ENCODE data around the gene MZF1. TPM values are rescaled to one million over a fixed set of nuclear protein-coding genes. Genes with fewer than 3 reads are reported as not detected.

Gene MZF1
- total and polyA plus RNA-seq, 2 experiments from 2014 or later, result 10.2 to 21.8 TPM

- no peak for DNase-seq (ENCODE audit: low spot score)
- Histone ChIP-seq H3F3A (replicated peaks; ENCODE audit: low read depth) (peaks cover 90% of the 10 kb centered on the region), H2AFZ (no peak overlapping the region), H4K20me1 (replicated peaks; ENCODE audit: insufficient read depth) (peaks cover 37% of the 10 kb centered on the region), H3K9me2 (ENCODE audit: insufficient read depth) (no peaks in the 10 kb centered on the region), H3K36me3 (ENCODE audit: insufficient read depth) (peaks cover 51% of the 10 kb centered on the region), H3K4me1 (ENCODE audit: insufficient read depth) (peaks cover 24% of the 10 kb centered on the region), H3K4me2 (no peak overlapping the region), H3K27ac (ENCODE audit: low read depth) (no peak overlapping the region), H3K27me3 (ENCODE audit: insufficient read depth) (no peaks in the 10 kb centered on the region), H3K4me3 (no peak overlapping the region), H3K79me2 (replicated peaks; ENCODE audit: insufficient read depth) (peaks cover 28% of the 10 kb centered on the region)
- ATAC-seq, result no peak
- Mint-ChIP-seq H3K4me1 (peaks cover 39% of the 10 kb centered on the region), H3K27me3 (ENCODE audit: insufficient read depth, low read depth, poor library complexity) (peaks cover 35% of the 10 kb centered on the region), H3K36me3 (ENCODE audit: low read depth) (peaks cover 90% of the 10 kb centered on the region), H3K9me3 (peaks cover 8% of the 10 kb centered on the region), H3K27ac (no peak overlapping the region), H3K4me3 (no peak overlapping the region; the same call in 2 of the 3 replicates)
- TF ChIP-seq ZNF331 (CRISPR knock-in tag; IDR thresholded peaks at IDR 0.05; ENCODE audit: low read depth) (no peak), ZNF114 (CRISPR knock-in tag; IDR thresholded peaks at IDR 0.05) (no peak), JUNB (IDR thresholded peaks at IDR 0.05; ENCODE audit: unreplicated experiment) (no peak), POLR2AphosphoS5 (IDR thresholded peaks at IDR 0.05; ENCODE audit: low read depth) (no peak), ZNF462 (CRISPR knock-in tag; IDR thresholded peaks at IDR 0.05) (no peak), NANOG (IDR thresholded peaks at IDR 0.05; ENCODE audit: borderline replicate concordance) (no peak), EZH2phosphoT487 (IDR thresholded peaks at IDR 0.05; ENCODE audit: unreplicated experiment) (no peak)
These were observed 22.6 kb downstream of the MZF1 start for GRCh38 chr19:58550362-58551122.
